ENCODE results near the gene ACTN4.

DNA sequence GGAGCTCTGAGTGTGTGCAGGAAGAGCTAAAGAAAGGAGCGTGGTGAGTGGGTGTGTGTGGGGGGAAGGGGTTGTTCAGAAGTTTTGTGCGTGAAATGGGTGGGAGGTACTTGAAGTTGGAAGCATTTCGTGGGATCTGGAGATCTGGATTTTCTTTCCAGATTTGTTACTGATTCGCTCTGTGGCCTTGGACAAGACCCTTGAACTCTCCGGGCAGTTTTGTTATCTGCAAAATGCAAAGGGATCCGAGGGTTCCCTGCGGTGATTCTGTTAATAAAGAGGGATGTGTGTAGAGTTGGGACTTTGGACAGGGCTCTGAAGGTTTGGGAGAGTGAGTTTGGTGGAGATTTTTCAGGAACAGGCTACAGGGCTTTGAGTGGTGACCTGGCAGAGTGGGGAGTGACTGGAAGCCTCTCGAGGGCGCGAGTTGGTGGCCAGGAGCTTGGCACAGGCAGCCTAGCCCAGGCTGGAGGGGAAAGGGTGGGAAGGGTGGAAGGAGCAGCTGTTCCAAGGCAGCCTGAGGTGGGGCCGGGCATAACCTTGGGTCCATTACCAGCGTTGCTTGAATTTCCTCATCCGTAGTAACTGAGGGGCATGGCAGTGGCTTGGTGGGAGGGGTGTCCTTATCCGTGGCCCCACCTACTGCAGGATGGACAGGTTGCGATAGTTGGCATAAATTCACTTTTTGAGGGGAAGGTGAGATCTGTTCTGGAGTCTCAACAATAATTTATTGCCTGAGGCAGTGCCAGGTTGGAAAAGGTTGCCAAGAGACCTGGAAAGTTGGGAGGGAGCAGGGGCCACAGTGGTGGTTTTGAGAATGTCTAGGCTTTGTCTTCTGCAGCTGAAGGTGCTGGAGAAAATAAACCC is 2.1 kb downstream of the ACTN4 start:
- TF ChIP-seq, protein P1, sequence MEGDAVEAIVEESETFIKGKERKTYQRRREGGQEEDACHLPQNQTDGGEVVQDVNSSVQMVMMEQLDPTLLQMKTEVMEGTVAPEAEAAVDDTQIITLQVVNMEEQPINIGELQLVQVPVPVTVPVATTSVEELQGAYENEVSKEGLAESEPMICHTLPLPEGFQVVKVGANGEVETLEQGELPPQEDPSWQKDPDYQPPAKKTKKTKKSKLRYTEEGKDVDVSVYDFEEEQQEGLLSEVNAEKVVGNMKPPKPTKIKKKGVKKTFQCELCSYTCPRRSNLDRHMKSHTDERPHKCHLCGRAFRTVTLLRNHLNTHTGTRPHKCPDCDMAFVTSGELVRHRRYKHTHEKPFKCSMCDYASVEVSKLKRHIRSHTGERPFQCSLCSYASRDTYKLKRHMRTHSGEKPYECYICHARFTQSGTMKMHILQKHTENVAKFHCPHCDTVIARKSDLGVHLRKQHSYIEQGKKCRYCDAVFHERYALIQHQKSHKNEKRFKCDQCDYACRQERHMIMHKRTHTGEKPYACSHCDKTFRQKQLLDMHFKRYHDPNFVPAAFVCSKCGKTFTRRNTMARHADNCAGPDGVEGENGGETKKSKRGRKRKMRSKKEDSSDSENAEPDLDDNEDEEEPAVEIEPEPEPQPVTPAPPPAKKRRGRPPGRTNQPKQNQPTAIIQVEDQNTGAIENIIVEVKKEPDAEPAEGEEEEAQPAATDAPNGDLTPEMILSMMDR (conservative IDR thresholded peaks at IDR 0.05): no peak
- TF ChIP-seq ZFX (IDR thresholded peaks at IDR 0.05): no peak

All from C4-2B (cell line).